Activated CD4-positive, alpha-beta T cell treated with anti-CD3 and anti-CD28 coated beads, Interleukin-2, amount 10 ng/mL, durations not matched to agents 24 days and 14 days (primary cell): ENCODE measurements around the gene GNPDA1. TPM values are rescaled to one million over a fixed set of nuclear protein-coding genes. Genes with fewer than 3 reads are reported as not detected.

Experiments
- DNase-seq: peaks from one replicate; pipeline ENCODE4 v3.0.0; 2022
- H3K27ac Mint-ChIP-seq: one replicate; pipeline ENCODE4 v1.8.0; 2022; ENCODE audit warnings: mild to moderate bottlenecking, mixed read lengths
- H3K27me3 Mint-ChIP-seq: one replicate; pipeline ENCODE4 v1.8.0; 2022; ENCODE audit warnings: mixed read lengths
- H3K36me3 Mint-ChIP-seq: one replicate; pipeline ENCODE4 v1.8.0; 2022; ENCODE audit warnings: low read depth, mild to moderate bottlenecking, mixed read lengths
- H3K4me1 Mint-ChIP-seq: one replicate; pipeline ENCODE4 v1.8.0; 2021; ENCODE audit warnings: mixed read lengths
- H3K4me3 Mint-ChIP-seq: one replicate; pipeline ENCODE4 v1.8.0; 2022; ENCODE audit warnings: mild to moderate bottlenecking, moderate library complexity, mixed read lengths
- H3K9me3 Mint-ChIP-seq: one replicate; pipeline ENCODE4 v1.8.0; 2021; ENCODE audit warnings: mixed read lengths
- intact Hi-C: fragments of 100-400 bp; cut with micrococcal nuclease; formaldehyde crosslinking; loops from one replicate; pipeline ENCODE4 v1.15.1; 2023
- total RNA-seq: library from RNA; stranded (reverse); gene quantifications from 2 replicates; pipeline ENCODE4 v1.2.3, GENCODE V29; 2022

The GNPDA1 gene
- total RNA-seq, 1 donor from 2014 or later = 108 TPM

DNA sequence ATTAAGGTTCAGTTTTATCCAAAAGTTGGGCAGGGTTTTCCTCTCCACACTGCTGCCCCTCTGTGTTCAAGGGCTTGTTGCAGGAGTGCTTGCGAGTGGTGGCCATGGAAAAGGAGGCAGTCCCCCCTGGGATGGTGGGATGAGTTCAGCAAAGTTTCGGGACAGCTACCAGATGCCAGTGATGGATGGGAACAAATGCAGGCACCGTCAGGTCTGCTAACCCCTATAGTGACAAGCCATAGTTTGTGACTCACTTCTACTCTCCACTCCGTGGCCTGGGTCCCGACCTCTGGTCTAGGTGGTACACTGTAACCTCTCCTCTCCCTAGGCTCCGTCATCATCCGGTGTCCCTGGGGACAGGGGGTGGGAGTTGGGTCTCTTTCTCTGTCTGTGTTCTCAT is 47.8 kb downstream of the GNPDA1 start:
- intact Hi-C loops = loop anchor here (5.0 kb wide), 1 partner anchor 362 kb away; the partner anchor contains the start of gene SPRY4
- Mint-ChIP-seq H3K9me3 (no peaks in the 10 kb centered on the region), H3K27ac (no peak overlapping the region), H3K27me3 (no peaks in the 10 kb centered on the region), H3K4me1 (peaks cover 30% of the 10 kb centered on the region), H3K4me3 (no peak overlapping the region), H3K36me3 (peaks cover 2% of the 10 kb centered on the region)
- DNase-seq = peak; percentile 59

DNA sequence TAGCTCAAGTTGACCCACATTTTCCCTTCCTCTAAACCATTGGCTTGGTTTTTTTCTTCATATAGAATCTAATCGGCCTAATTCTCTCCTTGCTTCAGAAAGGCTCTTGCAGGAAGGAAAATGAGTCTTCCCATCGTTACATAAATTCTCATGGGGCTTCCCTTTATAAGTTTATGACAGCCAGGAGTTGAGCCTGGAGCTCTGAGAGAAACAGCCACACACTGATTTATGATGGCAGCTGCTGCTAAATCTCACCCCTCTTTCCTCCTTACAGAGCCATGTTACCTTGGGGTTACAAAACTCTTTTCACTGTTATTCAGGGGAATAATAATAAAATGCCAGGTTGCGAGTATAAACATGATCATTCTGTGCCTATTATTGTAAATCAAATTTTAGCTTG is 49.1 kb downstream of the GNPDA1 start:
- intact Hi-C loops = no loop called here
- no peaks in the 10 kb centered on the region for H3K27me3 Mint-ChIP-seq
- H3K9me3 Mint-ChIP-seq = no peaks in the 10 kb centered on the region
- no peaks in the 10 kb centered on the region for H3K36me3 Mint-ChIP-seq
- no peak overlapping the region for H3K27ac Mint-ChIP-seq
- H3K4me3 Mint-ChIP-seq = no peak overlapping the region
- DNase-seq = no peak
- peaks cover 36% of the 10 kb centered on the region for H3K4me1 Mint-ChIP-seq

DNA sequence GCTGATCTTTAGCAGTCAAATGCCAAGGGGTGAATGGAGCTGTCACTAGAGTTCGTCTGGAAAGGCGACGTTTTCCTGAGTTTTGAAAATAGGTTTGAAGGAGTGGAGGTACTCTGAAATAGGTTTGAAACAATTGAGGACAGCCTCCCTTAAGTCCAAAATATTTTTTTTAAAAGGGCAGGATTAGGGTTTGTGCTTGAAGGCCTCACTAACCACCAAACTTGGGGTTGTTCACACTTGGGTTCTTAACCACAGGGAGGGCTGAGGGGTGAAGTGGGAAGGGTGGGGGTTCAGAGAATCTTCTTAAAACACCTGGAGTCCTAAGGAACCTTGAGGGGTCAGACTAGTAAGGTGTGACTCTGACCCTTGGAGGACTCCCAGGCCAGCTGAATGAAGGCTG is 51.4 kb downstream of the GNPDA1 start:
- Mint-ChIP-seq H3K27ac (peak overlapping the region; percentile 90), H3K27me3 (no peaks in the 10 kb centered on the region), H3K36me3 (no peaks in the 10 kb centered on the region), H3K4me3 (peak overlapping the region; percentile 69), H3K9me3 (no peaks in the 10 kb centered on the region), H3K4me1 (peaks cover 39% of the 10 kb centered on the region)
- intact Hi-C loops = loop anchor here (2.0 kb wide), 1 partner anchor 83 kb away; the partner anchor contains the start of gene PCDH1
- DNase-seq = no peak

DNA sequence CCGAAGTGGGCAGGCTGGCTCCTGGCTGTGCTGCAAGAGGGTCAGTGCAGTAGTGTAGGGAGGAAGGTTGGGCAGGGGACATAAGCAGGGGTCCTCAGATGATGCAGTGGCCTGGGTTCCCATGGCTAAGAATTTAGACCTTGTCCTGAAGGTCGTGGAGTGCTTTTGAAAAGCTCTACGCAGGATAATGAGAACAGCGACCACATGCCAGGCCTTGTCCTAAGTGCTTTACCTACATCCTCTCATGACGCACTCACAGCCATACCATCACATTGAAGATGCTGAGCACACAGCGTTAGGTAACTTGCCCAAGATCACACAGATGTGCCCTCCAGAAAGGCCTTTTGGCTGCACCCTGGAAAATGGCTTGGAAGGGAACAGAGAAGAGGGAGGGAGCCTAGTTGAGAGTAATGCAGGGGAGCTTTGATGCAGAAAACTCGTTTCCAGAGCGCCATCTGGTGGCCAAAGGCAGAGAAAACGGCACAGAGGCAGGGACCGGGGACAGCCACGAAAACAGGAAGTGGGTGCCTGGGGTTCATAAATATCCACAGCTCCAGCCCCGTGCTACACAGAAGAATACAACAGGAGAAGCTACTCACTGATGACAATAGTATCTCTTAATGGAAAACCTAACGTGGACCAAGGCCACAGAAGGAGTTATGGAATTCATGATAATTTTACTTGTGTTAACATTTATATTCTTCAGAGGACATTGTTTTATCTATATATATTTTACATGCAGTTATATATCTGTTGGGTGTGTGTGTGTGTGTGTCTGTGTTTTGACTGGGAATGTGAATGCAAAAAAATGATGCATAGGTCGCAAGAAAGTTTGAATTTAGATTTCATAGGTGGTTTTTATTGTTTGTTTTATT is 52.1 kb downstream of the GNPDA1 start:
- H3K36me3 Mint-ChIP-seq = no peaks in the 10 kb centered on the region
- peak overlapping the region; percentile 69 for H3K4me3 Mint-ChIP-seq
- no peaks in the 10 kb centered on the region for H3K27me3 Mint-ChIP-seq
- H3K4me1 Mint-ChIP-seq = peaks cover 39% of the 10 kb centered on the region
- intact Hi-C loops = loop anchor here (1.0 to 2.0 kb wide), 6 partner anchors 9 to 268 kb away; partner anchors contain the start of genes PCDH1 and RNF14
- peak overlapping the region; percentile 90 for H3K27ac Mint-ChIP-seq
- DNase-seq = peak; percentile 97
- H3K9me3 Mint-ChIP-seq = no peaks in the 10 kb centered on the region

DNA sequence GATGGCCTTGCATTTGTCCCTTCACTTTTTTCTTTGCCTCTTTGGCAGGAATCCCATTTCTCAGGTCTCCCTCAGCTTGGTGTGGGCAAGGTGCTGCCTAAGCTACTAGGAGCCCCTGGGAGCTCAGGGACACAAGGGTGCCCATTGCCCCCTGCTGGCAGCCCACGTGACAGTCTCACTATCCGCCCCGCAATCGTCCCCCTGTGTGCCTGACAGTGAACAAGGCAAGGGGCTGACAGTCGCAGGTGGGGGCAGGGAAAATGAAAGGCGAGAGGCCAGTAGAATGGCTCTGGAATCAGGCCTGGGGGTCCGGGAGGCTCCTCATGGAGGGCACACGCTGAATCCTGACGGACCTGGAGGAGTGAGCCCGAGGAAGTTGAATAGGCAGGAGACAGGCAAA is 52.8 kb downstream of the GNPDA1 start:
- intact Hi-C loops = loop anchor here (1.0 to 2.0 kb wide), 6 partner anchors 9 to 268 kb away; partner anchors contain the start of genes PCDH1 and RNF14
- peak overlapping the region; percentile 86 for H3K27ac Mint-ChIP-seq
- peak; percentile 76 for DNase-seq
- no peak overlapping the region for H3K4me3 Mint-ChIP-seq
- H3K36me3 Mint-ChIP-seq = no peaks in the 10 kb centered on the region
- no peaks in the 10 kb centered on the region for H3K9me3 Mint-ChIP-seq
- peaks cover 39% of the 10 kb centered on the region for H3K4me1 Mint-ChIP-seq
- no peaks in the 10 kb centered on the region for H3K27me3 Mint-ChIP-seq

DNA sequence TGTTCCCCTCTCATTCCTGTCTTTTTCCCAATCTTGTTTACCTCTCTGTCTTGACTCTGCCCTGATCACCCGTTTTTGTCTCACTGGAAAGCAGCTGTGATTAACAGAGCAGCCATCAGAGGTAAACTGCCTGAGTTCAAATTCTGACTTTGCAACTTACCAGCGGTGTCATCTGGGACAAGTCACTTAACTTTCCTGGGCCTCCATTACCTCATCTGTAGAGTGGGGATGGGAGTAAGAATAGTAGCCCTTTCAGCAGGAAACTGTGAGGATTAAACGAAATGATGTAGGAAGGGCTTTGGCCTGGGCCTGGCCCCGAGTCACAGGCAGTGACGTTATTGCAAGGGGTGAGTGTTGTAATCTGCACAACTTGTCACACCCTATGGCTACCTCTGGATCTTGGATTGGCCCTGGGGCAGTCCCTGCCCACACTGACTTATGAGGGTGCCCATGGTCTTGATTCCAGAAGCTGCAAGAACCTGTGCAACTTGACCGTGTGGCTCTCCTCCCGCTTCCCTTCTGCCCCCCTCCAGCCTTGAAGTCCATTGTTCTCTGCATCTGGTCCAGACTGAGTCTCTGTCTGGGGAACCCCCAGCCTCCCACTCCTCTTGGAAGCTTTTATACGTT is 54.2 kb downstream of the GNPDA1 start:
- intact Hi-C loops = no loop called here
- peak; percentile 66 for DNase-seq
- no peaks in the 10 kb centered on the region for H3K27me3 Mint-ChIP-seq
- peak overlapping the region; percentile 78 for H3K4me3 Mint-ChIP-seq
- H3K4me1 Mint-ChIP-seq = peaks cover 44% of the 10 kb centered on the region
- peak overlapping the region; percentile 93 for H3K27ac Mint-ChIP-seq
- no peaks in the 10 kb centered on the region for H3K36me3 Mint-ChIP-seq
- no peaks in the 10 kb centered on the region for H3K9me3 Mint-ChIP-seq

DNA sequence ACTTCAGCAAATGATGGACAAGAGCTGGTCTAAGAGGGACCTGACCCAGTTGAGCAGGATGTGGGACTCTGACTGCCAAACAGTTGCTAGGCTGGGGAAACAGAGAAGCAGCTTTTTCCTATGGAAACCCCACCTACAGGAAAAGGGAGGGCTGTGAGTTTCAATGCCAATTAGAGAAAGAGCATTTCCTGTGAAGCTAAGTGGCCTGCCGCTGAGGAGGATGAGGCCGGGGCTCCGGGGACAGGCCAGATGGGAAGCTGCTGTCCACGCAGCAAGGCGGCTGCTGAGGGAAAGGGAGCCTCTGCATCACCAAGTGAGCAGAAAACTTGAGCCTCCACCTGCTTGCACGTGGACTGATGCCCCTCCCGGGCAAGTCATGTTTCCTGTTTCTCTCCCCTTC is 54.7 kb downstream of the GNPDA1 start, which contains the start of gene PCDH12:
TSS of gene PCDH12 (minus strand) at position 90 of the 400 bp plus-strand sequence. CDS start 351 bp downstream, outside the sequence.
- intact Hi-C loops = no loop called here
- no peaks in the 10 kb centered on the region for H3K9me3 Mint-ChIP-seq
- no peaks in the 10 kb centered on the region for H3K27me3 Mint-ChIP-seq
- no peaks in the 10 kb centered on the region for H3K36me3 Mint-ChIP-seq
- H3K4me3 Mint-ChIP-seq = peak within 1 kb of the TSS; percentile 78
- peak; percentile 79 for DNase-seq
- peaks cover 46% of the 10 kb centered on the region for H3K4me1 Mint-ChIP-seq
- peak within 1 kb of the TSS; percentile 93 for H3K27ac Mint-ChIP-seq

DNA sequence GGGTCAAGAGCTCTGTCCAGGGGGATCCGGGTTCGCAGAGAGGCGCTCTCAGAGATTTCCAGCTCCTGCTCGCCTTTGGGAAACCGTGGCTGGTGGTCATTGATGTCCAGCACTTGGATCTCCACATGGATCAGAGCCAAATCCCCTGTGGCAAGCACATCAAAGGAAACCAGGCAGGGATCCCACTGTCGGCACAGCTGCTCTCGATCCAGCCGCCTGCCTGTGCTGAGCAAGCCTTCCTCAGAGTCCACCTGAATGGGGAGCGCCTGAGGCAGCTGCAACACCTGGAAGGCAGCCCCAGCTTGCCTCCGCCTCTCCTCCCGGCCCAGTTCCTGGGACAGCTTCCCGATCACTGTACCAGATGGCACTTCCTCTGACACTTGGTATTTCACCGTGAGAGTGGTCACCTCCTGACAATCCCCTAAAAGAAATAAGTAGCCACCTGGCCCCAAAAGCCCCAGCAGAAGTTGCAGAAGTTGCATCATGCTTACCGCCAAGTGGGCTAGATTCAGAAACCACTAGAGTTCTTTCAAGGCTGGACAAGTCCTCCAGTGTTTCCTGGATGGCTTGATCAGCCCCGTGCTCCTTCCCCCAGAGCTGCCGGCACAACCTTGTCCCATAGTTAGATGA is 55.3 kb downstream of the GNPDA1 start:
- intact Hi-C loops = no loop called here
- Mint-ChIP-seq H3K27me3 (no peaks in the 10 kb centered on the region), H3K4me1 (peaks cover 47% of the 10 kb centered on the region), H3K27ac (peak overlapping the region; percentile 93), H3K36me3 (no peaks in the 10 kb centered on the region), H3K9me3 (no peaks in the 10 kb centered on the region), H3K4me3 (peak overlapping the region; percentile 78)
- DNase-seq = no peak

DNA sequence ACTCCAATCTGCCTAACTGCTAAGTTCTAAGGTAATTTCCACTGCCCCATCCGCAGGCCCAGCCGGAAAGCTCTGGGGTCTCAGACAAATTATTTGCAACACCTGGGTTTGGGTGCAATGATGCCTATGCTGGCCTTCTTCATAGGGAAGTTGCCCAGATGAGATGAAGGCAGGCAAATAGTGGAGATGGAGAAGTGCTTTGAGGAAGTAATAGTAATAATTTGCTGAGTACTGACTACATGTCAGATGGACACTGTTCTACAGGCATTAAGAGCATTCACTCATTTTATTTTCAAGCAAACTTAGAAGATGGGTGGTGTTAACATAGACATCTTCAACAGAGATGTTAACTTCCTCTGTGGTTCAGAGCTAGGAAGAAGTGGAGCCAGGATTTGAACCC is 58.6 kb downstream of the GNPDA1 start:
- H3K27me3 Mint-ChIP-seq = no peaks in the 10 kb centered on the region
- peaks cover 36% of the 10 kb centered on the region for H3K4me1 Mint-ChIP-seq

DNA sequence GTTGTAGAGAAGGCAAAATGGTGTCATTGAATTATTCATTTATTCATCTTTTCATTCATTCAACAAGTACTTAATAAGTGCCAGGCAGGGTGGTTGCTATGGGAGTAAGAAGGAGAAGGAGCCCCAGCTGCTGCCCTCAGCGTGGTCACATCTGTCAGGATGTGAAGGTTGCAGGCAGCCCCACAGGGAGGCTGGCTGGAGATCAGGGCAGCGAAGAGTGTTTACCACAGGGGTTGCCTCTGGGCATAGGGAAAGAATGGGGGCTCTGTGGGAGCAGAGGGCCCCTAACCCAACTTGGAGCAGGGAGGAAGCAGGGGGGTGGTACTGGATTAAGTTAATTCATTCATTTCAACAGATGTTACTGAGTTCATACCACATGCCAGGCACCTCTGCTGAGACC is 60.8 kb downstream of the GNPDA1 start:
- Mint-ChIP-seq H3K27ac (no peak overlapping the region), H3K4me1 (peaks cover 20% of the 10 kb centered on the region), H3K4me3 (no peak overlapping the region), H3K27me3 (no peaks in the 10 kb centered on the region), H3K9me3 (no peaks in the 10 kb centered on the region), H3K36me3 (no peaks in the 10 kb centered on the region)
- no peak for DNase-seq
- intact Hi-C loops = no loop called here

More for the DNA sequence above, 58.6 kb downstream of the GNPDA1 start:
- intact Hi-C loops = no loop called here
- Mint-ChIP-seq H3K4me3 (no peak overlapping the region), H3K9me3 (no peaks in the 10 kb centered on the region), H3K36me3 (no peaks in the 10 kb centered on the region), H3K27ac (no peak overlapping the region)
- no peak for DNase-seq

DNA sequence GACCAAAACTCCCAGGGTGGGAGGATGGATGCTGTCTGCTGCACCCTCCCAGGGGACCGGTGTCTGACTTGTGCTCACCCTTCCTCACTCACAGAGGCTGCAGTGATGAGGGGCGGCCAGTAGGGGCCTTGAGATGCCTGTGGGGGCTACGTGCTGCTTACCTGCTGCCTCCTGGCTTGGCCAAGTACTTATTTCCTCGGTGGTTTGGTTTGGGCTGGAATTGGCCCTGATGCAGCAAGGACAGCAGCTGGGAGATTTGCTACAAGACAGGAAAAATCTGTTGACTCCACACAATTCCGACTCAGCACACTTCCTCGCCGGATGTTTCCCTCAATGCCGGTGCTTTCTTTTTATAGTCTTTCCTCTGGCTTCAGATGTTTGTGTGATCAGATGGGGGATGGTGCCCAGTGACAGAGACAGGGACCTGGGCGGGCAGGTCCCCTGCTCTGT is 61.5 kb downstream of the GNPDA1 start:
- no peak overlapping the region for H3K4me3 Mint-ChIP-seq

More for the DNA sequence above, 61.5 kb downstream of the GNPDA1 start:
- peak; percentile 73 for DNase-seq
- Mint-ChIP-seq H3K27ac (peak overlapping the region; percentile 4), H3K36me3 (no peaks in the 10 kb centered on the region), H3K9me3 (no peaks in the 10 kb centered on the region), H3K27me3 (no peaks in the 10 kb centered on the region), H3K4me1 (peaks cover 20% of the 10 kb centered on the region)
- intact Hi-C loops = no loop called here
